Measurements from ENCODE around the gene LITAFD.

Gene LITAFD

GRCh38 chr16:8904018-8904430, 21.9 kb downstream of the LITAFD start:
- no peak overlapping the region for H3K23ac ChIP-seq (ENCODE audit: low read length)
- H3K4me2 ChIP-seq (ENCODE audit: low read length): no peak overlapping the region
- no peak overlapping the region for H3K14ac ChIP-seq (ENCODE audit: low read length)
- H3K4ac ChIP-seq (ENCODE audit: low read depth, low read length): no peak overlapping the region
- H3K79me1 ChIP-seq (ENCODE audit: low read length): no peaks in the 10 kb centered on the region
- H3K27me3 ChIP-seq (ENCODE audit: insufficient read depth, low read length): no peaks in the 10 kb centered on the region
- H2AFZ ChIP-seq (ENCODE audit: insufficient read depth, low read length, poor library complexity): no peak overlapping the region
- no peak overlapping the region for H2BK120ac ChIP-seq (ENCODE audit: insufficient read depth, low read length, poor library complexity)
- H3K4me1 ChIP-seq (ENCODE audit: control insufficient read depth in 1 of 2, insufficient read depth in 2 of 2, low read length in 2 of 2): no peaks in the 10 kb centered on the region
- no peak for DNase-seq
- no peak overlapping the region for H3K4me3 ChIP-seq (ENCODE audit: low read depth, low read length)
- no peak overlapping the region for H2AK5ac ChIP-seq (ENCODE audit: low read length)
- peaks cover 40 to 64% of the 10 kb centered on the region in 2 experiments for H3K36me3 ChIP-seq (ENCODE audit: control insufficient read depth in 1 of 2, insufficient read depth in 2 of 2, low read length in 2 of 2)
- H3K27ac ChIP-seq (ENCODE audit: low read depth, low read length): no peak overlapping the region
- WGBS (ENCODE audit: extremely low coverage, insufficient coverage, insufficient read length): no CpG with 5 or more reads among the region's 8 CpGs
- H2BK5ac ChIP-seq (ENCODE audit: low read depth, low read length, poor library complexity): no peak overlapping the region
- no peak overlapping the region for H4K8ac ChIP-seq (ENCODE audit: low read depth, low read length)
- H3K9ac ChIP-seq (ENCODE audit: low read length): no peak overlapping the region
- no peak overlapping the region for H2BK12ac ChIP-seq (ENCODE audit: low read length)
- no peak overlapping the region for H4K12ac ChIP-seq (ENCODE audit: low read depth, low read length)
- peaks cover 2% of the 10 kb centered on the region for H3K9me3 ChIP-seq (ENCODE audit: insufficient read depth, low read depth, low read length)
- no peak overlapping the region for H4K91ac ChIP-seq (ENCODE audit: low read depth, low read length)
- no peaks in the 10 kb centered on the region for H3K79me2 ChIP-seq (ENCODE audit: control insufficient read depth, insufficient read depth, low read length, poor library complexity)
- no peak overlapping the region for H3K18ac ChIP-seq (ENCODE audit: low read length)

GRCh38 chr16:8905168-8905762, 23.1 kb downstream of the LITAFD start:
- no peak overlapping the region for H3K23ac ChIP-seq (ENCODE audit: low read length)
- no peak overlapping the region for H3K27ac ChIP-seq (ENCODE audit: low read depth, low read length)
- no peak overlapping the region for H2BK5ac ChIP-seq (ENCODE audit: low read depth, low read length, poor library complexity)
- no peak overlapping the region for H3K18ac ChIP-seq (ENCODE audit: low read length)
- no peak overlapping the region for H2BK120ac ChIP-seq (ENCODE audit: insufficient read depth, low read length, poor library complexity)
- no peak overlapping the region for H3K14ac ChIP-seq (ENCODE audit: low read length)
- H4K12ac ChIP-seq (ENCODE audit: low read depth, low read length): no peak overlapping the region
- WGBS (ENCODE audit: extremely low coverage, insufficient coverage, insufficient read length): no CpG with 5 or more reads among the region's 13 CpGs
- H2AK5ac ChIP-seq (ENCODE audit: low read length): no peak overlapping the region
- H3K79me1 ChIP-seq (ENCODE audit: low read length): no peaks in the 10 kb centered on the region
- H3K9me3 ChIP-seq (ENCODE audit: insufficient read depth, low read depth, low read length): peaks cover 2% of the 10 kb centered on the region
- H3K4me1 ChIP-seq (ENCODE audit: control insufficient read depth in 1 of 2, insufficient read depth in 2 of 2, low read length in 2 of 2): no peaks in the 10 kb centered on the region
- no peaks in the 10 kb centered on the region for H3K27me3 ChIP-seq (ENCODE audit: insufficient read depth, low read length)
- no peak overlapping the region for H4K91ac ChIP-seq (ENCODE audit: low read depth, low read length)
- no peak overlapping the region for H3K9ac ChIP-seq (ENCODE audit: low read length)
- no peak overlapping the region for H3K4me2 ChIP-seq (ENCODE audit: low read length)
- H4K8ac ChIP-seq (ENCODE audit: low read depth, low read length): no peak overlapping the region
- H2AFZ ChIP-seq (ENCODE audit: insufficient read depth, low read length, poor library complexity): no peak overlapping the region
- DNase-seq: peak; percentile 8 to 52
- H3K4ac ChIP-seq (ENCODE audit: low read depth, low read length): no peak overlapping the region
- H2BK12ac ChIP-seq (ENCODE audit: low read length): no peak overlapping the region
- peaks cover 40 to 63% of the 10 kb centered on the region in 2 experiments for H3K36me3 ChIP-seq (ENCODE audit: control insufficient read depth in 1 of 2, insufficient read depth in 2 of 2, low read length in 2 of 2)
- no peaks in the 10 kb centered on the region for H3K79me2 ChIP-seq (ENCODE audit: control insufficient read depth, insufficient read depth, low read length, poor library complexity)
- no peak overlapping the region for H3K4me3 ChIP-seq (ENCODE audit: low read depth, low read length)

- Histone ChIP-seq H2BK12ac (ENCODE audit: low read length) (no peak overlapping the region), H3K9me3 (ENCODE audit: insufficient read depth, low read depth, low read length) (peaks cover 2% of the 10 kb centered on the region), H4K8ac (ENCODE audit: low read depth, low read length) (no peak overlapping the region), H3K36me3 (ENCODE audit: control insufficient read depth in 1 of 2, insufficient read depth in 2 of 2, low read length in 2 of 2) (peaks cover 42 to 66% of the 10 kb centered on the region in 2 experiments), H3K27me3 (ENCODE audit: insufficient read depth, low read length) (no peaks in the 10 kb centered on the region), H3K79me2 (ENCODE audit: control insufficient read depth, insufficient read depth, low read length, poor library complexity) (no peaks in the 10 kb centered on the region), H2AFZ (ENCODE audit: insufficient read depth, low read length, poor library complexity) (no peak overlapping the region), H3K4me2 (ENCODE audit: low read length) (no peak overlapping the region), H2BK5ac (ENCODE audit: low read depth, low read length, poor library complexity) (no peak overlapping the region), H2AK5ac (ENCODE audit: low read length) (no peak overlapping the region), H4K91ac (ENCODE audit: low read depth, low read length) (no peak overlapping the region), H3K79me1 (ENCODE audit: low read length) (no peaks in the 10 kb centered on the region), H2BK120ac (ENCODE audit: insufficient read depth, low read length, poor library complexity) (no peak overlapping the region), H4K12ac (ENCODE audit: low read depth, low read length) (no peak overlapping the region), H3K14ac (ENCODE audit: low read length) (no peak overlapping the region), H3K4ac (ENCODE audit: low read depth, low read length) (no peak overlapping the region), H3K4me3 (ENCODE audit: low read depth, low read length) (no peak overlapping the region), H3K18ac (ENCODE audit: low read length) (no peak overlapping the region), H3K23ac (ENCODE audit: low read length) (no peak overlapping the region), H3K4me1 (ENCODE audit: control insufficient read depth in 1 of 2, insufficient read depth in 2 of 2, low read length in 2 of 2) (no peaks in the 10 kb centered on the region), H3K27ac (ENCODE audit: low read depth, low read length) (no peak overlapping the region), H3K9ac (ENCODE audit: low read length) (no peak overlapping the region)
- DNase-seq: no peak
- WGBS (ENCODE audit: extremely low coverage, insufficient coverage, insufficient read length): no CpG with 5 or more reads among the region's 14 CpGs
Measured at GRCh38 chr16:8905795-8906591, 23.8 kb downstream of the LITAFD start.

GRCh38 chr16:8907096-8907495, 24.9 kb downstream of the LITAFD start:
- Histone ChIP-seq H4K91ac (ENCODE audit: low read depth, low read length) (no peak overlapping the region), H3K9me3 (ENCODE audit: insufficient read depth, low read depth, low read length) (peaks cover 2% of the 10 kb centered on the region), H3K27ac (ENCODE audit: low read depth, low read length) (no peak overlapping the region), H3K4me2 (ENCODE audit: low read length) (no peak overlapping the region), H3K36me3 (ENCODE audit: control insufficient read depth in 1 of 2, insufficient read depth in 2 of 2, low read length in 2 of 2) (peaks cover 34 to 60% of the 10 kb centered on the region in 2 experiments), H3K23ac (ENCODE audit: low read length) (no peak overlapping the region), H3K79me2 (ENCODE audit: control insufficient read depth, insufficient read depth, low read length, poor library complexity) (no peaks in the 10 kb centered on the region), H2BK12ac (ENCODE audit: low read length) (no peak overlapping the region), H3K4me1 (ENCODE audit: control insufficient read depth in 1 of 2, insufficient read depth in 2 of 2, low read length in 2 of 2) (peaks cover 2 to 9% of the 10 kb centered on the region in 2 experiments), H3K9ac (ENCODE audit: low read length) (no peak overlapping the region), H4K12ac (ENCODE audit: low read depth, low read length) (no peak overlapping the region), H4K8ac (ENCODE audit: low read depth, low read length) (no peak overlapping the region), H2AFZ (ENCODE audit: insufficient read depth, low read length, poor library complexity) (no peak overlapping the region), H3K14ac (ENCODE audit: low read length) (no peak overlapping the region), H2BK120ac (ENCODE audit: insufficient read depth, low read length, poor library complexity) (no peak overlapping the region), H3K27me3 (ENCODE audit: insufficient read depth, low read length) (no peaks in the 10 kb centered on the region), H2BK5ac (ENCODE audit: low read depth, low read length, poor library complexity) (no peak overlapping the region), H3K79me1 (ENCODE audit: low read length) (no peaks in the 10 kb centered on the region), H3K4ac (ENCODE audit: low read depth, low read length) (no peak overlapping the region), H3K18ac (ENCODE audit: low read length) (no peak overlapping the region), H2AK5ac (ENCODE audit: low read length) (no peak overlapping the region), H3K4me3 (ENCODE audit: low read depth, low read length) (no peak overlapping the region)
- no peak for DNase-seq
- no CpG with 5 or more reads among the region's 4 CpGs for WGBS (ENCODE audit: extremely low coverage, insufficient coverage, insufficient read length)

Measured in trophoblast cell (in vitro differentiated cells and primary cell).